ENCODE results near the gene EDIL3. TPM values are rescaled to one million over a fixed set of nuclear protein-coding genes. Genes with fewer than 3 reads are reported as not detected.

EDIL3 gene
- total RNA-seq (2021; ENCODE audit: unreplicated experiment) (17.6 TPM), Bru-seq, nascent RNA (percentile 56 among the genes with signal in this experiment), BruChase-seq, experiment 1, labeled RNA remaining after a 2-hour chase (percentile 40 among the genes with signal in this experiment), BruChase-seq, experiment 2, labeled RNA remaining after a 6-hour chase (percentile 43 among the genes with signal in this experiment)
- polyA plus RNA-seq (2012; ENCODE audit: insufficient read length), result 3.3 TPM
- long read RNA-seq, full-length matches to known transcripts, result 8 of 15 reads
- long read RNA-seq, partial matches to known transcripts, result 6 of 15 reads
- long read RNA-seq, other reads (novel, unspliced or antisense), result 1 of 15 reads

- POLR2A ChIA-PET, result no interaction called here
- intact Hi-C loops (cut with micrococcal nuclease; ENCODE audit: unreplicated experiment) (no loop called here), in situ Hi-C loops (cut with HindIII; ENCODE audit: low pct_unique_long_range_greater_than_20kb, low sequenced_read_pairs) (no loop called here)
- DNase-seq (ENCODE audit: low read depth, low spot score) (no peak), ATAC-seq (peak; percentile 52)
- H3K4me1 ChIP-seq (ENCODE audit: control insufficient read depth, insufficient read depth, low read length), result peaks cover 5% of the 10 kb centered on the region
- H3K27me3 ChIP-seq (ENCODE audit: control insufficient read depth, insufficient read depth, low read length), result peaks cover 34% of the 10 kb centered on the region
- TSS peak; percentile 73 for BruUV-seq (replicated peaks)
- CTCF ChIA-PET, result no interaction called here
- TF ChIP-seq, protein P1, sequence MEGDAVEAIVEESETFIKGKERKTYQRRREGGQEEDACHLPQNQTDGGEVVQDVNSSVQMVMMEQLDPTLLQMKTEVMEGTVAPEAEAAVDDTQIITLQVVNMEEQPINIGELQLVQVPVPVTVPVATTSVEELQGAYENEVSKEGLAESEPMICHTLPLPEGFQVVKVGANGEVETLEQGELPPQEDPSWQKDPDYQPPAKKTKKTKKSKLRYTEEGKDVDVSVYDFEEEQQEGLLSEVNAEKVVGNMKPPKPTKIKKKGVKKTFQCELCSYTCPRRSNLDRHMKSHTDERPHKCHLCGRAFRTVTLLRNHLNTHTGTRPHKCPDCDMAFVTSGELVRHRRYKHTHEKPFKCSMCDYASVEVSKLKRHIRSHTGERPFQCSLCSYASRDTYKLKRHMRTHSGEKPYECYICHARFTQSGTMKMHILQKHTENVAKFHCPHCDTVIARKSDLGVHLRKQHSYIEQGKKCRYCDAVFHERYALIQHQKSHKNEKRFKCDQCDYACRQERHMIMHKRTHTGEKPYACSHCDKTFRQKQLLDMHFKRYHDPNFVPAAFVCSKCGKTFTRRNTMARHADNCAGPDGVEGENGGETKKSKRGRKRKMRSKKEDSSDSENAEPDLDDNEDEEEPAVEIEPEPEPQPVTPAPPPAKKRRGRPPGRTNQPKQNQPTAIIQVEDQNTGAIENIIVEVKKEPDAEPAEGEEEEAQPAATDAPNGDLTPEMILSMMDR (IDR thresholded peaks at IDR 0.05), result no peak
- TF ChIP-seq, protein P2, sequence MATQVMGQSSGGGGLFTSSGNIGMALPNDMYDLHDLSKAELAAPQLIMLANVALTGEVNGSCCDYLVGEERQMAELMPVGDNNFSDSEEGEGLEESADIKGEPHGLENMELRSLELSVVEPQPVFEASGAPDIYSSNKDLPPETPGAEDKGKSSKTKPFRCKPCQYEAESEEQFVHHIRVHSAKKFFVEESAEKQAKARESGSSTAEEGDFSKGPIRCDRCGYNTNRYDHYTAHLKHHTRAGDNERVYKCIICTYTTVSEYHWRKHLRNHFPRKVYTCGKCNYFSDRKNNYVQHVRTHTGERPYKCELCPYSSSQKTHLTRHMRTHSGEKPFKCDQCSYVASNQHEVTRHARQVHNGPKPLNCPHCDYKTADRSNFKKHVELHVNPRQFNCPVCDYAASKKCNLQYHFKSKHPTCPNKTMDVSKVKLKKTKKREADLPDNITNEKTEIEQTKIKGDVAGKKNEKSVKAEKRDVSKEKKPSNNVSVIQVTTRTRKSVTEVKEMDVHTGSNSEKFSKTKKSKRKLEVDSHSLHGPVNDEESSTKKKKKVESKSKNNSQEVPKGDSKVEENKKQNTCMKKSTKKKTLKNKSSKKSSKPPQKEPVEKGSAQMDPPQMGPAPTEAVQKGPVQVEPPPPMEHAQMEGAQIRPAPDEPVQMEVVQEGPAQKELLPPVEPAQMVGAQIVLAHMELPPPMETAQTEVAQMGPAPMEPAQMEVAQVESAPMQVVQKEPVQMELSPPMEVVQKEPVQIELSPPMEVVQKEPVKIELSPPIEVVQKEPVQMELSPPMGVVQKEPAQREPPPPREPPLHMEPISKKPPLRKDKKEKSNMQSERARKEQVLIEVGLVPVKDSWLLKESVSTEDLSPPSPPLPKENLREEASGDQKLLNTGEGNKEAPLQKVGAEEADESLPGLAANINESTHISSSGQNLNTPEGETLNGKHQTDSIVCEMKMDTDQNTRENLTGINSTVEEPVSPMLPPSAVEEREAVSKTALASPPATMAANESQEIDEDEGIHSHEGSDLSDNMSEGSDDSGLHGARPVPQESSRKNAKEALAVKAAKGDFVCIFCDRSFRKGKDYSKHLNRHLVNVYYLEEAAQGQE (IDR thresholded peaks at IDR 0.05; ENCODE audit: insufficient read depth in 1 of 2, low read depth in 2 of 2, low read length in 1 of 2), result no peak
- no peak for TF ChIP-seq TCF7L2 (IDR thresholded peaks at IDR 0.05; ENCODE audit: low read depth, low read length)
- TF ChIP-seq POLR2AphosphoS5 (IDR thresholded peaks at IDR 0.05; ENCODE audit: low read depth, low read length), result no peak
- no peak for TF ChIP-seq SIN3A (IDR thresholded peaks at IDR 0.05; ENCODE audit: borderline replicate concordance, insufficient read depth, low read depth, low read length)
- 0 out of 2 replicates have a peak within 1 kb of the TSS, but pooled peaks have one; percentile 23 for H3K27ac ChIP-seq (ENCODE audit: low read length)
- H3K36me3 ChIP-seq (ENCODE audit: control insufficient read depth, insufficient read depth, low read length), result no peaks in the 10 kb centered on the region; the same call in 1 of the 2 replicates
- H3K9me3 ChIP-seq (ENCODE audit: control insufficient read depth, insufficient read depth, low read depth, low read length), result no peaks in the 10 kb centered on the region
- peak within 1 kb of the TSS; percentile 55 to 60 for H3K4me3 ChIP-seq (ENCODE audit: low read depth in 2 of 2, low read length in 2 of 2)
Measured at GRCh38 chr5:84384604-84385575, at the start of gene EDIL3. EDIL3 (minus strand) TSS chr5:84384880; CDS start chr5:84384374, 506 bp downstream.

- DNase-seq (ENCODE audit: low read depth, low spot score), result no peak
- H3K4me1 ChIP-seq (ENCODE audit: control insufficient read depth, insufficient read depth, low read length), result no peaks in the 10 kb centered on the region
- ChIA-PET POLR2A (no interaction called here), CTCF (no interaction called here)
- BruUV-seq (replicated peaks), result no TSS peak
- in situ Hi-C loops (cut with HindIII; ENCODE audit: low pct_unique_long_range_greater_than_20kb, low sequenced_read_pairs) (no loop called here), intact Hi-C loops (cut with micrococcal nuclease; ENCODE audit: unreplicated experiment) (no loop called here)
- no peaks in the 10 kb centered on the region for H3K27me3 ChIP-seq (ENCODE audit: control insufficient read depth, insufficient read depth, low read length)
- no peak for ATAC-seq
- no peaks in the 10 kb centered on the region for H3K36me3 ChIP-seq (ENCODE audit: control insufficient read depth, insufficient read depth, low read length)
- H3K9me3 ChIP-seq (ENCODE audit: control insufficient read depth, insufficient read depth, low read depth, low read length), result no peaks in the 10 kb centered on the region
- no peak overlapping the region for H3K4me3 ChIP-seq (ENCODE audit: low read depth in 2 of 2, low read length in 2 of 2)
- peak overlapping the region; percentile 13; the same call in 1 of the 2 replicates for H3K27ac ChIP-seq (ENCODE audit: low read length)
- TF ChIP-seq POLR2AphosphoS5 (IDR thresholded peaks at IDR 0.05; ENCODE audit: low read depth, low read length), result no peak
- TF ChIP-seq, protein P2 (IDR thresholded peaks at IDR 0.05; ENCODE audit: insufficient read depth in 1 of 2, low read depth in 2 of 2, low read length in 1 of 2), result no peak
- no peak for TF ChIP-seq TCF7L2 (IDR thresholded peaks at IDR 0.05; ENCODE audit: low read depth, low read length)
Measured at GRCh38 chr5:84433461-84433860, 48.8 kb upstream of the EDIL3 start.
